ENCODE results near the gene TET2.

The TET2 gene

GRCh38 chr4:105197777-105198176, 51.1 kb downstream of the TET2 start:
- no peaks in the 10 kb centered on the region for H3K27me3 ChIP-seq
- DNase-seq: no peak
- no peaks in the 10 kb centered on the region for H3K9me3 ChIP-seq
- intact Hi-C loops (cut with DNase I; ENCODE audit: low total_unique reads): no loop called here
- H3K4me3 ChIP-seq: no peak overlapping the region
- no peak for TF ChIP-seq CTCF (IDR thresholded peaks at IDR 0.05)
- H3K27ac ChIP-seq: no peak overlapping the region
- no peaks in the 10 kb centered on the region for H3K36me3 ChIP-seq
- H3K4me1 ChIP-seq: peaks cover 0 to 68% (median 10%) of the 10 kb centered on the region in 4 donors

GRCh38 chr4:105198541-105198940, 51.9 kb downstream of the TET2 start:
- Histone ChIP-seq H3K4me1 (peaks cover 0 to 66% (median 10%) of the 10 kb centered on the region in 4 donors), H3K27me3 (no peaks in the 10 kb centered on the region), H3K36me3 (no peaks in the 10 kb centered on the region), H3K27ac (no peak overlapping the region), H3K9me3 (no peaks in the 10 kb centered on the region), H3K4me3 (no peak overlapping the region)
- intact Hi-C loops (cut with DNase I; ENCODE audit: low total_unique reads): no loop called here
- DNase-seq: no peak
- TF ChIP-seq CTCF (IDR thresholded peaks at IDR 0.05): no peak

GRCh38 chr4:105206214-105206613, 59.5 kb downstream of the TET2 start:
- Histone ChIP-seq H3K36me3 (no peaks in the 10 kb centered on the region), H3K4me3 (no peak overlapping the region), H3K27ac (no peak overlapping the region), H3K4me1 (peaks cover 0 to 28% (median 0%) of the 10 kb centered on the region in 4 donors), H3K9me3 (no peaks in the 10 kb centered on the region), H3K27me3 (no peaks in the 10 kb centered on the region)
- intact Hi-C loops (cut with DNase I; ENCODE audit: low total_unique reads): no loop called here
- no peak for TF ChIP-seq CTCF (IDR thresholded peaks at IDR 0.05)
- no peak for DNase-seq

- no peak overlapping the region for H3K27ac ChIP-seq
- no peak for TF ChIP-seq CTCF (IDR thresholded peaks at IDR 0.05)
- no peak for DNase-seq
- intact Hi-C loops (cut with DNase I; ENCODE audit: low total_unique reads): no loop called here
- H3K9me3 ChIP-seq: no peaks in the 10 kb centered on the region
- H3K4me1 ChIP-seq: peaks cover 0 to 17% (median 0%) of the 10 kb centered on the region in 4 donors
- no peak overlapping the region for H3K4me3 ChIP-seq
- no peaks in the 10 kb centered on the region for H3K36me3 ChIP-seq
- H3K27me3 ChIP-seq: no peaks in the 10 kb centered on the region
Measured at GRCh38 chr4:105207386-105207785, 60.7 kb downstream of the TET2 start.

- Histone ChIP-seq H3K27ac (no peak overlapping the region), H3K27me3 (no peaks in the 10 kb centered on the region), H3K4me1 (peaks cover 0 to 8% (median 0%) of the 10 kb centered on the region in 4 donors), H3K9me3 (no peaks in the 10 kb centered on the region), H3K36me3 (peaks cover 0 to 3% (median 0%) of the 10 kb centered on the region in 3 donors), H3K4me3 (no peak overlapping the region)
- no peak for DNase-seq
- intact Hi-C loops (cut with DNase I; ENCODE audit: low total_unique reads): no loop called here
- TF ChIP-seq CTCF (IDR thresholded peaks at IDR 0.05): no peak
Measured at GRCh38 chr4:105208561-105208960, 61.9 kb downstream of the TET2 start.

GRCh38 chr4:105210916-105211315, 64.2 kb downstream of the TET2 start:
- Histone ChIP-seq H3K27me3 (no peaks in the 10 kb centered on the region), H3K36me3 (peaks cover 0 to 3% (median 0%) of the 10 kb centered on the region in 3 donors), H3K27ac (no peak overlapping the region), H3K4me3 (no peak overlapping the region), H3K9me3 (no peaks in the 10 kb centered on the region), H3K4me1 (peaks cover 0 to 18% (median 0%) of the 10 kb centered on the region in 4 donors)
- TF ChIP-seq CTCF (IDR thresholded peaks at IDR 0.05): no peak
- no peak for DNase-seq
- intact Hi-C loops (cut with DNase I; ENCODE audit: low total_unique reads): no loop called here
